ENCODE results near the gene KAZN. TPM values are rescaled to one million over a fixed set of nuclear protein-coding genes. Genes with fewer than 3 reads are reported as not detected.

KAZN gene
- polyA plus RNA-seq, 1 donor (not counting 4 experiments of a cell fraction or from before 2014, with no cell fraction given), result 5.9 TPM

GRCh38 chr1:14639291-14640050, 41.0 kb downstream of the KAZN start:
- no peak overlapping the region for H3K9ac ChIP-seq (ENCODE audit: control insufficient read depth, extremely low read depth, insufficient read depth, low read length)
- no peak overlapping the region for H3K4me2 ChIP-seq (ENCODE audit: control insufficient read depth, extremely low read depth, insufficient read depth, low read depth, low read length)
- no peak overlapping the region for H3K4me3 ChIP-seq (ENCODE audit: control insufficient read depth in 2 of 3, extremely low read depth in 1 of 3, insufficient read depth in 2 of 3, low read depth in 1 of 3, low read length in 3 of 3)
- FAIRE-seq (no peak), DNase-seq (ENCODE audit: low read depth, low spot score) (no peak)
- no peaks in the 10 kb centered on the region for H3K4me1 ChIP-seq (ENCODE audit: control insufficient read depth, extremely low read depth, insufficient read depth, low read length)
- no peak overlapping the region for H2AFZ ChIP-seq (ENCODE audit: control insufficient read depth, low read length)
- H3K9me3 ChIP-seq (ENCODE audit: control insufficient read depth, low read depth, low read length), result no peaks in the 10 kb centered on the region
- H3K36me3 ChIP-seq (ENCODE audit: control insufficient read depth in 2 of 2, extremely low read depth in 1 of 2, insufficient read depth in 2 of 2, low read length in 2 of 2), result no peaks in the 10 kb centered on the region
- no peak overlapping the region for H3K27ac ChIP-seq (ENCODE audit: control insufficient read depth, insufficient read depth, low read length)
- no peaks in the 10 kb centered on the region for H3K27me3 ChIP-seq (ENCODE audit: control insufficient read depth, extremely low read depth, insufficient read depth, low read length)
- no peaks in the 10 kb centered on the region for H3K9me1 ChIP-seq (ENCODE audit: control insufficient read depth, extremely low read depth, insufficient read depth, low read length)
- no peaks in the 10 kb centered on the region for H3K79me2 ChIP-seq (ENCODE audit: control insufficient read depth, insufficient read depth, low read length)
- H4K20me1 ChIP-seq (ENCODE audit: control insufficient read depth, extremely low read depth, insufficient read depth, low read length), result no peaks in the 10 kb centered on the region
- dilution Hi-C loops (cut with MboI; ENCODE audit: extremely low pct_ligation_motif_present, low sequenced_read_pairs), result no loop called here
- no peak for TF ChIP-seq CTCF (optimal IDR thresholded peaks at IDR 0.05 in 1 of 3, IDR thresholded peaks at IDR 0.05 in 1 of 3, conservative IDR thresholded peaks at IDR 0.05 in 1 of 3; ENCODE audit: extremely low read depth in 1 of 3, insufficient read depth in 2 of 3, low read length in 3 of 3)
- no peak for TF ChIP-seq EZH2 (IDR thresholded peaks at IDR 0.05; ENCODE audit: low read length)

DNA sequence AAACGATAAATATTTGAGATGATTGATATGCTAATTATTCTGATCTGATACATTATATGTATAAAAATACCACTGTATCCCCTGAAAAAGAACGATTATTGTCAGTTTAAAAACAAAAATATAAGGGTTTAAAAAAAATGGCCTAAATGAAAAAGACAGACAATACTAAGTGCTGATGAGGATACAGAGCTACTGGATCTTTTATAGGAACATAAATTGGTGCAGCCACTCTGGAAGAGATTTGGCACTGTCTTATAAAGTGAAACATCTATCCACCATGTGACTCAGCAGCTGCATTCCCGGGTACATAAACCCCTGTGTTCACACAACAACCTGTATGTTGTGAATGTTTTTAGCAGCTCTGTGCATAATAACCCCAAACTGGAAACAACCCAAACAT, 44.2 kb downstream of the KAZN start:
- no peaks in the 10 kb centered on the region for H3K79me2 ChIP-seq (ENCODE audit: control insufficient read depth, insufficient read depth, low read length)
- TF ChIP-seq EZH2 (IDR thresholded peaks at IDR 0.05; ENCODE audit: low read length), result no peak
- no peak for TF ChIP-seq CTCF (optimal IDR thresholded peaks at IDR 0.05 in 1 of 3, IDR thresholded peaks at IDR 0.05 in 1 of 3, conservative IDR thresholded peaks at IDR 0.05 in 1 of 3; ENCODE audit: extremely low read depth in 1 of 3, insufficient read depth in 2 of 3, low read length in 3 of 3)
- no peaks in the 10 kb centered on the region for H3K36me3 ChIP-seq (ENCODE audit: control insufficient read depth in 2 of 2, extremely low read depth in 1 of 2, insufficient read depth in 2 of 2, low read length in 2 of 2)
- H3K4me3 ChIP-seq (ENCODE audit: control insufficient read depth in 2 of 3, extremely low read depth in 1 of 3, insufficient read depth in 2 of 3, low read depth in 1 of 3, low read length in 3 of 3), result no peak overlapping the region
- H3K4me2 ChIP-seq (ENCODE audit: control insufficient read depth, extremely low read depth, insufficient read depth, low read depth, low read length), result no peak overlapping the region
- DNase-seq (ENCODE audit: low read depth, low spot score) (no peak), FAIRE-seq (no peak)
- H3K9me1 ChIP-seq (ENCODE audit: control insufficient read depth, extremely low read depth, insufficient read depth, low read length), result no peaks in the 10 kb centered on the region
- H3K9ac ChIP-seq (ENCODE audit: control insufficient read depth, extremely low read depth, insufficient read depth, low read length), result no peak overlapping the region
- H2AFZ ChIP-seq (ENCODE audit: control insufficient read depth, low read length), result no peak overlapping the region
- H4K20me1 ChIP-seq (ENCODE audit: control insufficient read depth, extremely low read depth, insufficient read depth, low read length), result no peaks in the 10 kb centered on the region
- H3K27ac ChIP-seq (ENCODE audit: control insufficient read depth, insufficient read depth, low read length), result no peak overlapping the region
- dilution Hi-C loops (cut with MboI; ENCODE audit: extremely low pct_ligation_motif_present, low sequenced_read_pairs), result no loop called here
- no peaks in the 10 kb centered on the region for H3K9me3 ChIP-seq (ENCODE audit: control insufficient read depth, low read depth, low read length)
- no peaks in the 10 kb centered on the region for H3K4me1 ChIP-seq (ENCODE audit: control insufficient read depth, extremely low read depth, insufficient read depth, low read length)
- H3K27me3 ChIP-seq (ENCODE audit: control insufficient read depth, extremely low read depth, insufficient read depth, low read length), result no peaks in the 10 kb centered on the region
